ENCODE results near the gene ABR. TPM values are rescaled to one million over a fixed set of nuclear protein-coding genes. Genes with fewer than 3 reads are reported as not detected.

ABR gene
- total RNA-seq, 4 donors from 2014 or later = 286 to 1,099 (median 522) TPM

DNA sequence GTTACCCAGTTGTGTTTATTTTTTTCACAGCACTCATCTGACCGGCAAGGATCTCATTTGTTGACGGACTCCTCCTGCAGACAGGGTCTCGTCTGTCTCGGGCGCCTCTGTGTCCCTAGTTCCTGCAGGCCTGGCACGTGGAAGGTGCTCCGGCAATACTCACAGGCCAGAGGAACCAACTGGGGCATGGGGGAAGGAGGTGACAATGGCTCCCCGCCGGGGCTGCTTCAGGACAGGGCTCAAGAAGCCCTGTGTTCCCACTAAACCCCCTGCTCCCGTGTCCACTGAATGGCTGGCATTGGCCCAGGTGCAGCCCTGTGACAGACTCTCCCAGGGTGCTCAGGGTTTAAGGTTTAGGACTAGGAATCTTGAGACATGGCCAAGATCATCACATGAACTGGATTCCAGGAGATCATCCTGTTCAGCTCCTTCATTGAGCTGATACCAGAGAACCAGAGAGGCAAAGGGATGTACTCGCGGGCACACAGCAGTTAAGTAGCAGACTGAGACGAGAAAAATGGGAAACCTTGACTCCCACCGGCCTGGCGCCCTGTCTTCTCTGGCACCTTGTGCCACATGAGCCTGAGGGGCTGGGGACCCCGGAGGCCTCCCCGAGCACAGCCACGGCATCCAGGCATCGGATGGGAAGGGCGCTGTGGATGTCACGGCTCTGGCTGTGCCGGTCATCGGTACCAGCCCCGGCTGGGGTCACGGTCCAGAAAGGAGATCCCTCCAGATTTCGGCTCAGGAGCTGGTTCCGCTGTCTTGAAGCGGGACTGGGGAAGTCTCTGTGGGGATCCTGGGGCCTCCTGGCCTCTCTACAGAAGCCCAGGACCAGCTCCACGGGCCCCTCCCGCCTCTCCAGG, 153.8 kb downstream of the ABR start:
- peaks cover 3 to 34% (median 8%) of the 10 kb centered on the region in 4 donors for H3K4me1 ChIP-seq
- H3K9me3 ChIP-seq = no peaks in the 10 kb centered on the region
- WGBS, 2 donors (ENCODE audit: low coverage in 1 of 2) = 90 to 100% methylated on average over 1 to 28 of the region's 30 CpGs
- no peak for DNase-seq
- H3K4me3 ChIP-seq = no peak overlapping the region
- in situ Hi-C loops (cut with MboI; ENCODE audit: low pct_ligation_motif_present in 1 of 4, low pct_unique_long_range_greater_than_20kb in 1 of 4, low sequenced_read_pairs in 3 of 4) (no loop called here), intact Hi-C loops (cut with DNase I; ENCODE audit: low total_unique reads) (no loop called here)
- TF ChIP-seq EP300 (IDR thresholded peaks at IDR 0.05; ENCODE audit: low read depth) = no peak
- TF ChIP-seq POLR2A (IDR thresholded peaks at IDR 0.05) = no peak
- no peak overlapping the region for H3K27ac ChIP-seq
- no peaks in the 10 kb centered on the region for H3K27me3 ChIP-seq
- peaks cover 0 to 16% (median 3%) of the 10 kb centered on the region in 4 donors for H3K36me3 ChIP-seq

DNA sequence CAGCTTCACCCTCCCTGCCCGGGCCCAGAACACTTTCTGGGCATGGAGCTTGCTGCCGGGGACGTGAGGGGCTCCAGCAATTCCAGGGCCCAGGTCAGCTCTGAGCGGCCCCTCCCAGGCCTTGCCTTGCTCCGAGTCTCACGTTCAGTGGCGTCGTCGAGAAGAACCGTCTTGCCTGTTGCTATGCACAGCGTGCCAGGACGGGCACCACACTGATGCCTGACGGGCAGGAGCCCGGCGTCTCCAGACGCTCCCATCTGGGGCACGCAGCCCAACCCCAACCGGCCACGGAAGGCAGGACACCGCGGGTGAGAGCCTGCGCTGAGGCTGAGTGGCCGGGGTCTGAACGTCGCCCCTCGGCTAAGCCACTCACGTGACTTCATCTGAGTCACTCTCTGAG, 155.7 kb downstream of the ABR start:
- 91 to 94% methylated on average over 11 to 12 of the region's 27 CpGs for WGBS, 2 donors (ENCODE audit: low coverage in 1 of 2)
- no peak for DNase-seq
- intact Hi-C loops (cut with DNase I; ENCODE audit: low total_unique reads) = no loop called here
- Histone ChIP-seq H3K27me3 (no peaks in the 10 kb centered on the region), H3K36me3 (peaks cover 0 to 16% (median 3%) of the 10 kb centered on the region in 4 donors), H3K4me1 (peaks cover 7 to 41% (median 14%) of the 10 kb centered on the region in 4 donors), H3K27ac (no peak overlapping the region), H3K9me3 (no peaks in the 10 kb centered on the region), H3K4me3 (no peak overlapping the region)
- in situ Hi-C loops (cut with MboI; ENCODE audit: low pct_ligation_motif_present in 1 of 4, low pct_unique_long_range_greater_than_20kb in 1 of 4, low sequenced_read_pairs in 3 of 4) = no loop called here
- TF ChIP-seq POLR2AphosphoS5 (IDR thresholded peaks at IDR 0.05) = no peak
- TF ChIP-seq, protein P1, sequence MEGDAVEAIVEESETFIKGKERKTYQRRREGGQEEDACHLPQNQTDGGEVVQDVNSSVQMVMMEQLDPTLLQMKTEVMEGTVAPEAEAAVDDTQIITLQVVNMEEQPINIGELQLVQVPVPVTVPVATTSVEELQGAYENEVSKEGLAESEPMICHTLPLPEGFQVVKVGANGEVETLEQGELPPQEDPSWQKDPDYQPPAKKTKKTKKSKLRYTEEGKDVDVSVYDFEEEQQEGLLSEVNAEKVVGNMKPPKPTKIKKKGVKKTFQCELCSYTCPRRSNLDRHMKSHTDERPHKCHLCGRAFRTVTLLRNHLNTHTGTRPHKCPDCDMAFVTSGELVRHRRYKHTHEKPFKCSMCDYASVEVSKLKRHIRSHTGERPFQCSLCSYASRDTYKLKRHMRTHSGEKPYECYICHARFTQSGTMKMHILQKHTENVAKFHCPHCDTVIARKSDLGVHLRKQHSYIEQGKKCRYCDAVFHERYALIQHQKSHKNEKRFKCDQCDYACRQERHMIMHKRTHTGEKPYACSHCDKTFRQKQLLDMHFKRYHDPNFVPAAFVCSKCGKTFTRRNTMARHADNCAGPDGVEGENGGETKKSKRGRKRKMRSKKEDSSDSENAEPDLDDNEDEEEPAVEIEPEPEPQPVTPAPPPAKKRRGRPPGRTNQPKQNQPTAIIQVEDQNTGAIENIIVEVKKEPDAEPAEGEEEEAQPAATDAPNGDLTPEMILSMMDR (IDR thresholded peaks at IDR 0.05) = no peak
- TF ChIP-seq POLR2A (IDR thresholded peaks at IDR 0.05) = no peak
- TF ChIP-seq EP300 (IDR thresholded peaks at IDR 0.05; ENCODE audit: low read depth) = no peak

DNA sequence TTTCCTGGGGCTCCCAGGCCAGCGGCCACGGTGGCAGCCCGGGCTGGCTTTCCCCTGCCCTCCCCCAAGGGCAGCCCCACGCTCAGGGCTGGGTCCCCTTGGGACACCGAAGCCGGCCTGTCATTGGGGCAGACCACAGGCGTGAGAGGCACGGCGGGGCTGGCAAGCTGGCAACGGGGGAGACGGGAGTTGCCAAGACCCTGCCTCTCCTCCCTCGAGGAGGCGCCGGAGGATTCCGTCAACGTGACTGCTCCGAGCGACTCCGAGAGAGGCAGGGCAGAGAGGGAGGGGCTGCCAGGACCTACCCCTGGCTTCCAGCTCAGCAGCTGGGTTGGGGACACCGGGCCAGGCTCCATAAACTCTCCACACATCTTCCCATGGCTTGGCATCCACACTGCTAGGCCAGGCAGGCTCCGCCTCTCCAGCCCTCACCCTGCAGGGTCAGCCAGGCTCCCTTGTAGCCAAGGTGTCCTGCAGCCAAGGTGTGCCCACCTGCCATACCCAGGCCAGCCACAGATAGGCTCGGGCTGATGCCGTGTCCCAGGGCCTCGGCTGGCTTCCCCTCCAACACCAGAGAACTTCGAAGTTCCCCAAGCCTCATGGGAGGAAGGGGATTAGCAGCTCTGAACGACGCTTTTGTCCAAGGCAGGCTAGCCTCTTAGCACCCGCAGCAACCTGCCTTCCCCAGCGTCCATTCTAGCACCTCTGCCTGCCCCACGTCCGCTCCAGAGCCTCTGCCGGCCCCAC, 157.3 kb downstream of the ABR start:
- no peak for TF ChIP-seq POLR2A (IDR thresholded peaks at IDR 0.05)
- no peak for TF ChIP-seq POLR2AphosphoS5 (IDR thresholded peaks at IDR 0.05)
- TF ChIP-seq EP300 (IDR thresholded peaks at IDR 0.05; ENCODE audit: low read depth) = no peak
- TF ChIP-seq, protein P1 (IDR thresholded peaks at IDR 0.05) = no peak
- Histone ChIP-seq H3K27me3 (no peaks in the 10 kb centered on the region), H3K36me3 (peaks cover 0 to 12% (median 2%) of the 10 kb centered on the region in 4 donors), H3K9me3 (no peaks in the 10 kb centered on the region), H3K4me1 (peaks cover 7 to 34% (median 17%) of the 10 kb centered on the region in 4 donors), H3K4me3 (no peak overlapping the region), H3K27ac (peak overlapping the region in 1 of 4 donors; percentile 17)
- intact Hi-C loops (cut with DNase I; ENCODE audit: low total_unique reads) (no loop called here), in situ Hi-C loops (cut with MboI; ENCODE audit: low pct_ligation_motif_present in 1 of 4, low pct_unique_long_range_greater_than_20kb in 1 of 4, low sequenced_read_pairs in 3 of 4) (no loop called here)
- DNase-seq = no peak
- WGBS, 2 donors (ENCODE audit: low coverage in 1 of 2) = 81% methylated on average over 30 of the region's 32 CpGs; no CpG with 5 or more reads in 1 of the 2 donors

DNA sequence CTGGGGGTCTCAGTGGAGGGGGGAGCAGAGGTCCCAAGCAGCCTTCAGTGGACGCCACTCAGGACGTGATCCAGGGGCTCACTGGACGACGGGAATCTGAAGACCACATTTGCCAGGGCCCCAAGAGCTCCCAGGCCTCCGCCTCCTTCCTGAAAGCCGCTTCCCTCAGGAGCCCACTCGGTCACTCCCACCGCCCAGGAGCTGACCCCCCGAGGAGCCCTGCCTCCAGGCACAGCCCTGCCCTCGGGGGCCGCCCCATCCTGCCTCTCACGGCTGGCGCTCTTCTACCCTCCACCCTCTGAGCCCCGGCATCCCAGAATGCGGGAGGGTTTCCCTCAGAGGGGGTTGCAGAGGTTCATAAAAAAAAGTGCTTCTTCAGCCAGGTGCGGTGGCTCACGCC, 158.6 kb downstream of the ABR start:
- intact Hi-C loops (cut with DNase I; ENCODE audit: low total_unique reads) = no loop called here
- H3K27me3 ChIP-seq = no peaks in the 10 kb centered on the region
- no peaks in the 10 kb centered on the region for H3K9me3 ChIP-seq
- peaks cover 7 to 32% (median 17%) of the 10 kb centered on the region in 4 donors for H3K4me1 ChIP-seq
- in situ Hi-C loops (cut with MboI; ENCODE audit: low pct_ligation_motif_present in 1 of 4, low pct_unique_long_range_greater_than_20kb in 1 of 4, low sequenced_read_pairs in 3 of 4) = no loop called here
- H3K36me3 ChIP-seq = peaks cover 0 to 2% (median 0%) of the 10 kb centered on the region in 4 donors
- WGBS, 2 donors (ENCODE audit: low coverage in 1 of 2) = 90% methylated on average over 6 to 17 of the region's 17 CpGs
- H3K4me3 ChIP-seq = no peak overlapping the region
- DNase-seq = no peak
- no peak for TF ChIP-seq EP300 (IDR thresholded peaks at IDR 0.05; ENCODE audit: low read depth)
- TF ChIP-seq POLR2AphosphoS5 (IDR thresholded peaks at IDR 0.05) = no peak
- TF ChIP-seq, protein P1 (IDR thresholded peaks at IDR 0.05) = no peak
- TF ChIP-seq POLR2A (IDR thresholded peaks at IDR 0.05) = no peak
- H3K27ac ChIP-seq = peak overlapping the region in 2 of 4 donors; percentile 21 to 69

Data from transverse colon (tissue), 4 donors.